DMS53 (cell line): ENCODE data around the gene GDF11.
"Not testable (repeated sequence)": the region's sequence is repeated elsewhere in the genome, so short reads cannot be mapped to it uniquely, and the experiment has no call there.

Source experiments
- DNase-seq: peaks from one replicate; lab custom pipeline; 2025; lab: John Stamatoyannopoulos, UW

The GDF11 gene

DNA sequence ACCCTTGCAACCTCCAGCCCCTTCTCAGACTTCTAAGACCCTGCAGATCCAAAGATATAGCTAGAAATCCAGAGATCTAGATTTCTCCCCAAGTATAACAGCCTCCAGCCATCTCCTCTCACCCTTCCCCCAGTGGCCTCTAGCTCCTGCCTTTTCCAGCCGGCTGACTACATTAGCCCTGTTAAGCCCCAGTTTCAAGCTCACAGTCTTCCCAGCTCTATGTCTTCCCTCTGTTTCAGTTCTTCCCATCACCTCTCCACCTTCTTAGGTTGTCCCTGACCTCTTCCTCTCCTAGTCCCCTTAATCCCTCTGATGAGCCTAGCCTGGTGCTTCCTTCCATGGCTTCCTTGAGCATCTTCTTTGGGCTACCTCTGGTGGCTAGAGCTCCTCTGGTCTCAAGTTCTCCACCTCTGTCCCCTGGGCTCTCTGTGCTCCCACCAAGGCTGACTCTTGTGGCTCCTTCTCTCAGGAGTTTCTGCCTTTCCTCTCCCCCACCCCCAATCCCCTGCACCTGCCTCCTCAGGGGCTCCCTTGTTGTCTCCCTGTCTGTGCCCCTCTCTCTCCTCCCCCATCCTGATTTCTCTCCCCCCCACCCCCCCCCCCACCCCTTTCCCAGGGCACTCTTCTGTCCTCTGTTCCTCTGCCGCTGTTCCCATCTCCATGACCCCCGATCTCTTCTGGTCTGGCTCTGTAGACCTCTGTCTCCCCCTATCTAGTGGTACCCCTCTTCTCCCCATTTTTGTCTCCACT is 816 bp upstream of the GDF11 start:
- peak; percentile 19 for DNase-seq

DNA sequence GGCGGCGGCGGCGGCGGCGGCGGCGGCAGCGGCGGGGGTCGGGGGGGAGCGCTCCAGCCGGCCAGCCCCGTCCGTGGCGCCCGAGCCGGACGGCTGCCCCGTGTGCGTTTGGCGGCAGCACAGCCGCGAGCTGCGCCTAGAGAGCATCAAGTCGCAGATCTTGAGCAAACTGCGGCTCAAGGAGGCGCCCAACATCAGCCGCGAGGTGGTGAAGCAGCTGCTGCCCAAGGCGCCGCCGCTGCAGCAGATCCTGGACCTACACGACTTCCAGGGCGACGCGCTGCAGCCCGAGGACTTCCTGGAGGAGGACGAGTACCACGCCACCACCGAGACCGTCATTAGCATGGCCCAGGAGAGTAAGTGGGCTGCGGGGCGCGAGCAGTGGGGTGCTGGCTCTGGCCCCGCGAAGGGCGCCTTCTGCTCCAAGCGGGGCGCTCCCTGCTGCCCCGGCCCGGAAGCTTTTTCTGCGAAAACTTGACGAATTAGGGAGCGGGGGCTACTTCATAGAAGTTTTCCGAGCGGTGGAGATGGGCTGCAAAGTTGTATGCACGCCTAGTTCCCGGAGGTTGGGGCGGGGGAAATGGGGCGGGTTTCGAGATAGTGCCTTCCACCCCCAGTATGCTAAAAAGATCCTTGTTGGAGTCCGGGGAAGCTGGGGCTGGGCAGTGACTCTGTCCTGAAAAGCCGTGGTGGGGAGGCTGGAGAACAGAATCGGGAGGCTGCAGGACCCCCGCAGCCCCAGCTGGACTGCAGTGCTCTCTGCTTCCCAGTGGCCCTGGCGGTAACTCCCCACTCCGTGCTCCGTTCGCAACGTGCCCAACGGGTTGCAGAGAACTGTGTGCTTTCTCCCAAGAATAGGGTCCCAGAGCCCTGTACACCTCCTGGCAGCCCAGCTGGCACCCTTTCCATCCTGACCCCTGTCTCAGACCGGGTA is 751 bp downstream of the GDF11 start:
- DNase-seq, result peak; percentile 79

DNA sequence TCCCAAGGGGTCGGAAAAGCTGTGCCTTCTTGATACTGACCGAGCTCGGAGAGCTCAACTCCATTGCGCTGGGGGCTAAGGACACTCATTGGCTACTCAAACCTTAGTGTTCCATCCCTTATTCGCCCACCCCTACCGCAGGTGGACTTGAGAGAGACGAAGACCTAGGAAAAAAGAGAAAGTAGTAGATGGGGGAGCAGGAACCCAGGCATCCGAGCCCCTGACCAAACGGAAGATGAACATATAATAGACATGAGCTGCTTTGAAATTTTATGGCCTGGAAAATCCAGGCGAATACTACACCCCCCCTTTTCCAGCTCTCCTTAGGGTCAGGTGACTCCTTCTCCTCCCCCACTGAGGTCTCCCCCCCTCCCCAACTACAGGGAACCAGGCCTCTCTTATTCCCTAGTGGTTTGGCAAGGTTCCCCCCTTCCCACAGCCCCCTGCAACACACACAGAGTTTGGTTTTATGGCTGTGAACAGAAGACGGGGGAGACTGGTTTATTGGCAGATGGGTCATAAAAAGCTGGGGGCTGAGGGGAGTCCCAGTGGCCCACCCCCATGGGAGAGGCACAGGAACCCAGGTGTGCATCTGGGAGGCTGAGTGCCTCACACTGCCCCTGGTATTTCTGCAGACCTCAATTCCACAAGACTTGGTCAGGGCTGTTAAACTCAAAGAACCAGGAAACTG is 1.6 kb downstream of the GDF11 start:
- DNase-seq, result no peak

DNA sequence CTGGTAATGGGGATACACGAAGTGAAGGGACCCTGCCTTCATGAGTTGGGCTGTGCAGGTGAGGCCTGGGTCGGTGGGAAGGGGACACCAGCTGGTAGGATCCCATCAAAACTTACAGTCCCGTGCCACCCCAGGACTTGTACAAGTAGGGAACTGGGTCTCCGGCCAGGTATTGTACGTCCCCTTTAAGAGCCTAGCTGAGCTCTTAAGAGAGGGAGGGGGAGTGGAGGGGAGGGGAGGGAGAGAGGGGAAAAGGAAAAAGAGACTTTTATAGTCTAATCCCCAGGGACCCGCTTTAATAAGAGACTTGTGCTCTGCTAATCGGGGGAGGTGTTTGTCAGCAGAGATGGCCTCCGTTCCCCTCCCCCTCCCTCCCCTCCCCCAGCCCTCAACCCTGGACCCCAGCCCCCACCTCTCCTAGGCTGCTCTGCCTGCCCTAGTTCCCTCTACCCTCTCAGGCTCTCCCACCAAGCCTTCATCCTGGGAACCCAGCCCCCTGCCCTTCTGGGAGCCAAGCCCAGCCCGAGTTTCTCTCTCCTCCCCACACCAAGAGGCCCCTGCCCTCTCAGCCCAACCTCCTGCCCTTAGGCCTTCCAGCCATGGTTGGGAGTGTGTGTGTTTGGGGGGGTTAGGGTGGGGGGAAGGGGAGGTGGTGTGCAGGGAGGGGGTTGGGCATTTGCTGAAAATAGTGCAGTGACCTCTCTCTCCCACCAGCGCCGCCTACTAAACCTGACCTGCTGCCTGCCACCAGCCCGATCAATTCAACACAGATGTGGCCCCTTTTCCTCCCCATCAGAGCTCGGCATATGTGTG is 2.6 kb downstream of the GDF11 start:
- DNase-seq, result no peak

DNA sequence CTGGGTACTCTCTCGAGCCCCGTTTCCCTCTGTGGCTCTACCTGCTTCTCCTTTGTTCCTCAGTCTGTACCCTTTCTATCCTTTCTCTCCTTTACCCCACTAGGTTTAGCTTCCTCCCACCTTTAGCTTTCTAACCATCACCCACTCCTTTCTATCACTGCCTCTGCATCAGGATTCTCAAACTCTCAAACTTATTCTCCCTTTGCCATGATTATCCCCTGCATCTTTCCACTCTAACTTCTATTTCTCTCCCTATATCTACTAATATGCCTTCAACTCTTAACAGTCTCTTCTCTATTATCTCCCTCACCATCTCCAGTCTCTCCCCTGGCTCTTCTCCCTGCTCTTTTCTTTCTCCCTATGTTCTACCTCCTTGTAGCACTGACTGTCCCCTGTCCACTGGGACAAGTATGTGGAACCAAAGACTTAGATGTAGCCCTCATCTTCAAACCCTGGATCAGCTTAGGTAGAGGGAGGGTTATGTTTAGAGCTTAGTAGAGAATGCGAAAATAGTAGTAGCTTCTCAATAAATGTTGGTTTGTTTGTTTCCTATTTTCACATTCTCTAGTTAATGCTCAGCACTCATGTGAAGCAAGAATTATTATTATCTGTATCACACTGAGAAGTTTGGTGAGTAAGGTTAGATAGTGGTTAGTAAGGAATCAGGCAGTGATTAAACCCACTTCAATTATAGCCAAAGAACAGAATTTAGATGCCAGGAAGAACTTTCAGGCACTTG is 3.4 kb downstream of the GDF11 start:
- no peak for DNase-seq

DNA sequence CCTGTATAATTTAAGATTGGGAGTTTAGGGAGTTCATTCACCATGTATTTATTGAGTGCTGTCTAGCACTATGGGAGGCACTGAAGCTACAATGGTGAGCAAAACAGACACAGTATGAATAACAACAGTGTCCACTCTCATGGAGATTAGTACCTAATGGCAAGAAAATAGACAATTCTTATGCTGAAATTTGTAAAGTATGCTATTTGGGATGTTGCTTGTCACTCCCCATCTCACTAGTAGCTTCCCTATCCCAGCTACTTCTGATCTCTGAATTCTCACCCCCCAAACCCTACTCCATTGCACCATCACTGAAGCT is 4.0 kb downstream of the GDF11 start:
- DNase-seq, result no peak

DNA sequence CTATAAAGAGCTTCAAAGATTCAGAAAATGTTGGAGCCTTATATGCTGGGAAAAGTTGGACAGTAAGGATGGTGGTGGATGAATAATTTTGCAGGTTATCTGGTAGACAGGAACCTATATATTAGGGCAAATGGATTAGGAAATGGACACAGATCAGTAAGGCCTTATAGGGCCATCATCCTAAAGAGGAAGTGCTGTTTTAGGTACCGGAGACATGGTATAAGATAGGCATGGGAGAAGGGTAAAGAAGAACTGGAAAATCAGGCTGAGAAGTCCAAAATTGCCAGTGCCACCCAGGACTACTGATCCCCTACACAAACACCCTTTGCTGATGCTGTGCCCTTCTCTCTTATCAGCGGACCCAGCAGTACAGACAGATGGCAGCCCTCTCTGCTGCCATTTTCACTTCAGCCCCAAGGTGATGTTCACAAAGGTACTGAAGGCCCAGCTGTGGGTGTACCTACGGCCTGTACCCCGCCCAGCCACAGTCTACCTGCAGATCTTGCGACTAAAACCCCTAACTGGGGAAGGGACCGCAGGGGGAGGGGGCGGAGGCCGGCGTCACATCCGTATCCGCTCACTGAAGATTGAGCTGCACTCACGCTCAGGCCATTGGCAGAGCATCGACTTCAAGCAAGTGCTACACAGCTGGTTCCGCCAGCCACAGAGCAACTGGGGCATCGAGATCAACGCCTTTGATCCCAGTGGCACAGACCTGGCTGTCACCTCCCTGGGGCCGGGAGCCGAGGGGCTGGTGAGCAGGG is 5.5 kb downstream of the GDF11 start:
- no peak for DNase-seq

DNA sequence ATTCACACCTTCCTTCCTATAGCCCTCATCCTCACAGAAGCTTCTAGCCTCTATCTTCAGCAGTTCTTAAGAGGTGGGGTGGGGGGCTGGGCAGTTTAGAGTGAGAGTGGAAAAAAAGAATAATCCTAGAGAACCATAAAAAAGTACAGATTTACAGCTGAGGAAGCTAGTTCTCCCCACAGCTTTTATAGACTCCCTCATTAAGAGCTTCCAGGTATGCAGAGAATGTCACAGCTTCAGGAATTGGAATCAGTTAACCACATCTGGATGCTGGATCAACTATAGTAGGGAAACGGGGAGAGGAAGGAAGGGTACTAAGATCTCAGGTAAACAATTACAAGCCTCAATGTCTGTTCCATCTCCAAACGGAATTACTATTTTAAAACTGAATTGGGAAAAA is 12.3 kb downstream of the GDF11 start:
- DNase-seq, result no peak

DNA sequence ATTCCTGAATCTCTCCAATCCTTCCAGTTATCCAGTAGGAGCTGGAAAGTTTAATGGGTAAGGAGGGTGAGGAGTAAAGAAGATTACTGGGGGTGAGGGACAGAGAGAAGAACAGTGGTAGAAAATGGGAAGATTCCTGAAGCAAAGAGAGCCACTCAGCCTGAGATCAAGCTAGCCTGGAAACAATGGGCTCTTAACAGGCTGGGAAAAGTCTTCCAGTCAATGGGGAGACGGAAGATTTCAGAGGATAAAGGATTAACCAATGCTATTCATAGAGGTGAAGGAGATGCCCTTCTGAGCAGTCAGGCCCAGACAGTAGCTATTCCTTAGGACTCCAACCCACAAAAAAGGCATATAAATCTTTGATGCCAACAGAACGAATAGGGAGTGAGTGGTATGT is 14.8 kb downstream of the GDF11 start:
- DNase-seq, result no peak

DNA sequence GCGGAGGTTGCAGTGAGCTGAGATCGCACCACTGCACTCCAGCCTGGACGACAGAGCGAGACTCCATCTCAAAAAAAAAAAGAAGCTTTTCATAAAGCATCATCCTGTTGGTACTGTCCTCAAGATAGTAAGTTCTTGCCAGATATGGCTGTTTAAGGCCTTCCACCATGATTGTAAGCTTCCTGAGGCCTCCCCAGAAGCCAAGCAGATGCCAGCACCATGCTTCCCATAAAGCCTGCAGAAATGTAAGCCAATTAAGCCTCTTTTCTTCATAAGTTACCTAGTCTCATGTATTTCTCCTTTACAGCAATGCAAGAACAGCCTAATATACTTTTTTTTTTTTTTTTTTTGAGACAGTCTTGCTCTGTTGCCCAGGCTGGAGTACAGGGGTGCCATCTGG is 15.7 kb downstream of the GDF11 start:
- DNase-seq, result not testable (repeated sequence)

DNA sequence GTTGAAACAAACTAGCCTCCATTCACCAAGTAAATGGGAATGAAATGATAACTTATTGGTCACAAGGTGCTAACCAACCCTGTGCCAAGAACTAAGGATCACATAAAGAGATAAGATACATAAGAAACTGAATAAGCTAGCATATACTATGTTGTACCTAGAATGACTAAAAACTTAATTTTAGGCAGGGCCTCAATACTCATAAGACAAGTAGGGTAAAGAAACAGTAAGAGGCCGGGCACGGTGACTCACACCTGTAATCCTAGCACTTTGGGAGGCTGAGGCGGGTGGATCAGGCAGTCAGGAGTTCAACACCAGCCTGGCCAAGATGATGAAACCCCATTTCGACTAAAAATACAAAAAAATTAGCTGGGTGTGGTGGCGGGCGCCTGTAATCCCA is 17.7 kb downstream of the GDF11 start:
- DNase-seq, result no peak

DNA sequence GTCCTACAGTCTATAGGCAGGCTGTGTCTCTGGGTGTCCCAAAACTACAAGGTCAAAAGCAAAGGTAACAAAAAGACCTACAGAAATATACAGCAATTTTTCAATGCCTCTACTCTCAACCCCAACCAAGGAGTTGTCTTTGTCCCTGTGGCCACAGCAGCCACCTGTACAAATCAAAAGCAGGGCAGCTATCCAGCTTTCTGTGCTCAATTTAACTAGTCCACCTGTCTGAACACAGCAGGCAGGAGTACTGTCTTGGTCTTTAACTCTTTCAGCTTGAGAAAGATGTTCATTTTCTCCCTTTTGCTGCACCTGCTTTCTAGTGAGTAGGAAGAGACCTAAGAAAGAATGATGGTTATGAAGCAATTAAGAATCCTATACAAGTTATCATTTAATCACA is 19.7 kb downstream of the GDF11 start:
- DNase-seq, result no peak

DNA sequence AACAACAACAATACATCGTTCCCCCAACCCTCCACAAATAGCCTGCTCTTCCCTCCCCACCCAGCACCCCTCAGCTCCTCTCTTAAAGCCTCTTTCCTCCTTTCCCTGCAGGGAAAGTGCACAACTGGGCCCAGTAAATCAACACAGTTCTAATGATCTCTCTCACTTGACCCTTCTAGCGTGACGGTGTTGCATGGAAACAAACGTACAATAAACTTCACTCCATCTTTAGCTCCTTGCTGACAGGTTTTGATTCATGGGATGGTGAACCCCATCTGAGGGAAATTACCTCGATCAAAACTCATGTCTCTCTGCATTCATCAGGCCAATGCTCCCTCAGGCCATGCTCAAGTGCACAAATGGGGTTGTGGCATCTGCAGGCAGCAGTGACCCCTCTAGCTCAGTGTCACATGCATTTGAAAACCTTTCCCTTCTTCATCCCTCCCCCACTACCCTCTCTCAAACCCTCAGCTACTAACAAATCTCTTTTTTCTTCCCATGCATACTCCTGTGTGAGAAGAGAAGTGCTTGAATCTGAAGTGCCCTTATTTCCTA is 22.9 kb downstream of the GDF11 start:
- DNase-seq, result no peak

DNA sequence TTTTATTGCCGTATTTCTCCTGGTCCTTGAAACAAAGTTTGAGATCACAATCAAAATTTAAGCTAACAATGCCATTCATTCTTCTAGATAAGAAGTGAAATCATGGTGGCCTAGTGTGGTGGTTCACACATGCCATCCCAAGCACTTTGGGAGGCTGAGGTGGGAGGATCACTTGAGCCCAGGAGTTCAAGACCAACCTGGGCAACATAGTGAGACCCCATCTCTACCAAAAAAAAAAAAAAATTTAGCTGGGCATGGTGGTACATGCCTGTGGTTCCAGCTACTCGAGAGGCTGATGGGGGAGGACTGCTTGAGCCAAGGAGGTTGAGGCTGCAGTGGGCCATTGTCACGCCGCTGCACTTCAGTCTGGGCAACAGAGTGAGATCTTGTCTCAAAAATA is 24.2 kb downstream of the GDF11 start:
- no peak for DNase-seq

DNA sequence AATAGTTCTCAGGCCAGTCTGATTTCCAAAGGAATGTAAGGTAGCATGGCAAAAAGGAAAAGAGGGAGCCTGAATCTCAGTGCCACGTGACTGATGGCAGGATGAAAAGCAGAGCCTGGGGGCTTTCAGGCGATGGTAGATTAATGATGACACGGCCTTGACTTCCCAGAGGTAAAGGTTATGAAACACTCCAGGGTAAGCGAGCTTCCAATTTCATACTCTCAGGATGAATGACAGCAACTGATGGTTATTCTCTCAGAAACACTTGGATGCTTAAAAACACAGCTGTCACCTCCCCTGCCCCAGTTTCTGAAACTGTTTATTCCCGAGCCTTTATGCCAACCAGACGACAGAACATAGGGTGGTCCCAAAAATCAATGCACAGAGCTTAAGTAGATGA is 28.8 kb downstream of the GDF11 start:
- DNase-seq, result no peak

DNA sequence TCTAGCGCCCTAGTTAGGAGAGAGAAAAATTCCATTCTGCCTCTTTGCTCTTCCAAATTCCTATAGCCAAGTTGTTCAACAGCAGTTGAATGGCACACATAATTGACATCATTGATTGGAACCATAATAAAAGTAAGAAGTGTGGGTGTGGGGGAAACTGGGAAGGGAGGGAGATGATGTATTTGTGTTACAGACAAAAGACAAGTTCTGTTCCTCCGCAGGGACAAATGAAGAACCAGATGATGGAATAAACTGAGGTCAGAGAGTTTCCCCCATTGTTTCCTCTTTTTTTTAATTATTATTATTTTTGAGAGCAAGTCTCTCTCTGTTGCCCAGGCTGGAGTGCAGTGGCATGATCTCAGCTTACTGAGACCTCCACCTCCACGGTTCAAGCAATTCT is 34.9 kb downstream of the GDF11 start:
- DNase-seq, result no peak

DNA sequence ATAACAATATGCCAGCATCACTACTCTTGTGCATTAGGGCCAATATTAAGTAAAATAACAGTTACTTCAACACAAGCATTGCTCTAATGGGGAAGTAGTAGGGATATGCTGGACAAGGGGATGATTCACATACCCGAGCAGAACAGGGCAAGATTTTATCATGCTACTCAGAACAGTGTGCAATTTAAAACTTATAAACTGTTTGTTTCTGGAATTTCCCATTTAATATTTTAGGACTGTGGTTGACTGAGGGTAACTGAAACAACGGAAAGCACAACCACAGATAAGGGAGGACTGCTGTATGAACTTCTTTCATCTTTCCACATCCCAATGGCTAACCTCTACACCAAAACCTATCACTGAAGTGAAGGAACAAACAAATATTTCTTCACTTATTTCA is 37.8 kb downstream of the GDF11 start:
- DNase-seq, result no peak

DNA sequence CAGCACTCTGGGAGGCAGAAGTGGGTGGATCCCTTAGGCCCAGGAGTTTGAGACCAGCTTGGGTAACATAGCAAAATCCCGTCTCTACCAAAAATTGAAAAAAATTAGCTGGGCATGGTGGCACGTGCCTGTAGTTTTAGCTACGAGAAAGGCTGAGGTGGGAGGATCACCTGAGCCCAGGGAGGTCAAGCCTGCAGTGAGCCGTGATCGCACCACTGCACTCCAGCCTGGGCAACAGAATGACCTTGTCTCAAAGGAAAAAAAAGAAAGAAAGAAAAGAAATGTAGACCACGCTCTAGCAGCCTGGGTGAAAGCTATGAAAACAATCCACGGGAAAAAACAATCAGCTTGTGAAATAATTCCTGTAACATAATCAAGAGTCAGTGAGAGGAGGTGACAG is 45.6 kb downstream of the GDF11 start:
- no peak for DNase-seq

DNA sequence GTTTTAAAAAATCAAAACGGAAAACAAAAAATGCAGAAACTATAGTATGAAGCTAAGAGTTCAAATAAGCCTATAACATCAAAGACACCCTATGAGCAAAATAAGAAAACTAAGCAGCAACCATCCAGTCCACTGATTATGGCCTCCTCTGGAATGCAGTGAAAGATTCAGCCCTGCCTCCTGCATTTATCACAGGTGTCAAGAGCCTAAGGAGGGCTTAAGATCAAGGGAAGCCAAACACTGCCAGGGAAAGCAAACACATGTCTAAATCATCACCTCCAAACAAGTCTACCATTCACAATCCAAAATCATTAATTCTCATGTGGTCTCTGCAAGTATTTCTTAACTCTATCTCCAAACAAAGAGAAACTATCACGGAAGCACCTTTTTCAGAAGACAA is 46.2 kb downstream of the GDF11 start:
- no peak for DNase-seq

DNA sequence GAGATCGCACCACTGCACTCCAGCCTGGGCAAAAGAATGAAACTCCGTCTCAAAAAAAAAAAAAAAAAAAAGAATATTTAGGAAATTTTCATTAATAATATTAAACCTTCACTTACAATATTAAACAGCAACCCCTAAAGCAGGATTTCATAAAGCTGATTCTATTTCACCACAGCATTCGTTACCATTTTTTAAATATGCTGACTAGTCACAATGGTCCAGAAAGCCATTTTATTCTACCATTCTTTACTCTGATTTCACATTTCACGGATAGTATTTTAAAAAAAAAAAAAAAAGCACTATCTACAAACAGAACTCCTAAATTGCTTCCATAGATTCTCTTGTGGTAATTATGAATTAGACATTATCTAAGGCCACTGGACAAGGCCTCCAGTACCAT is 47.0 kb downstream of the GDF11 start:
- DNase-seq, result no peak
